ENCODE results near the gene UROC1.

Gene UROC1

GRCh38 chr3:126440709-126440995 lies 76.9 kb downstream of the UROC1 start:
- no peak for DNase-seq (ENCODE audit: low read depth)
- no peak for TF ChIP-seq CTCF (conservative IDR thresholded peaks at IDR 0.05; ENCODE audit: control insufficient read depth, insufficient read depth, low read depth, low read length)
- no peak overlapping the region for H3K4me3 ChIP-seq (ENCODE audit: control insufficient read depth, low read depth, low read length)

GRCh38 chr3:126439968-126440708 lies 77.4 kb downstream of the UROC1 start:
- TF ChIP-seq CTCF (conservative IDR thresholded peaks at IDR 0.05; ENCODE audit: control insufficient read depth, insufficient read depth, low read depth, low read length), result no peak
- no peak for DNase-seq (ENCODE audit: low read depth)
- H3K4me3 ChIP-seq (ENCODE audit: control insufficient read depth, low read depth, low read length), result no peak overlapping the region

- no peak for TF ChIP-seq CTCF (conservative IDR thresholded peaks at IDR 0.05; ENCODE audit: control insufficient read depth, insufficient read depth, low read depth, low read length)
- no peak for DNase-seq (ENCODE audit: low read depth)
- no peak overlapping the region for H3K4me3 ChIP-seq (ENCODE audit: control insufficient read depth, low read depth, low read length)
These were observed 78.1 kb downstream of the UROC1 start for GRCh38 chr3:126439346-126439967.

GRCh38 chr3:126438746-126439145 lies 78.8 kb downstream of the UROC1 start:
- H3K4me3 ChIP-seq (ENCODE audit: control insufficient read depth, low read depth, low read length), result no peak overlapping the region
- TF ChIP-seq CTCF (conservative IDR thresholded peaks at IDR 0.05; ENCODE audit: control insufficient read depth, insufficient read depth, low read depth, low read length), result no peak
- DNase-seq (ENCODE audit: low read depth), result no peak

- DNase-seq (ENCODE audit: low read depth), result no peak
- no peak for TF ChIP-seq CTCF (conservative IDR thresholded peaks at IDR 0.05; ENCODE audit: control insufficient read depth, insufficient read depth, low read depth, low read length)
These were observed 79.4 kb downstream of the UROC1 start for GRCh38 chr3:126438186-126438585.

GRCh38 chr3:126436826-126437717 lies 80.5 kb downstream of the UROC1 start:
- no peak for TF ChIP-seq CTCF (conservative IDR thresholded peaks at IDR 0.05; ENCODE audit: control insufficient read depth, insufficient read depth, low read depth, low read length)
- no peak for DNase-seq (ENCODE audit: low read depth)
- H3K4me3 ChIP-seq (ENCODE audit: control insufficient read depth, low read depth, low read length), result no peak overlapping the region

More at GRCh38 chr3:126438186-126438585, 79.4 kb downstream of the UROC1 start:
- H3K4me3 ChIP-seq (ENCODE audit: control insufficient read depth, low read depth, low read length), result no peak overlapping the region

Data from fibroblast of mammary gland (primary cell).